Measurements from ENCODE around the gene SPATA18.

Gene SPATA18

GRCh38 chr4:52095374-52095773 is 44.3 kb downstream of the SPATA18 start:
- no peak for TF ChIP-seq SUZ12 (IDR thresholded peaks at IDR 0.05)
- no peak for TF ChIP-seq CTBP1 (IDR thresholded peaks at IDR 0.05; ENCODE audit: borderline replicate concordance)
- no peak for TF ChIP-seq L3MBTL2 (conservative IDR thresholded peaks at IDR 0.05)
- no peak for TF ChIP-seq HDGF (IDR thresholded peaks at IDR 0.05; ENCODE audit: borderline replicate concordance)
- no peak for TF ChIP-seq FOXA1 (IDR thresholded peaks at IDR 0.05)
- TF ChIP-seq SP1 (IDR thresholded peaks at IDR 0.05): no peak
- TF ChIP-seq ELF4 (IDR thresholded peaks at IDR 0.05): no peak
- no peak for TF ChIP-seq NFRKB (IDR thresholded peaks at IDR 0.05)
- no peak for TF ChIP-seq ARNT (IDR thresholded peaks at IDR 0.05)
- no peak for TF ChIP-seq TARDBP (IDR thresholded peaks at IDR 0.05)
- no peak for TF ChIP-seq BHLHE40 (IDR thresholded peaks at IDR 0.05; ENCODE audit: borderline replicate concordance)
- no peak for TF ChIP-seq FOXM1 (IDR thresholded peaks at IDR 0.05; ENCODE audit: borderline replicate concordance)
- no peak for TF ChIP-seq ZNF384 (IDR thresholded peaks at IDR 0.05)
- no peak for TF ChIP-seq FOXK2 (IDR thresholded peaks at IDR 0.05)
- no peak for TF ChIP-seq LEF1 (IDR thresholded peaks at IDR 0.05; ENCODE audit: borderline replicate concordance)
- no peak for TF ChIP-seq PKNOX1 (IDR thresholded peaks at IDR 0.05)
- DNase-seq (ENCODE audit: extremely low spot score): no peak
- POLR2A ChIA-PET: no interaction called here
- CTCF ChIA-PET: no interaction called here

- no peak for DNase-seq (ENCODE audit: extremely low spot score)
- ChIA-PET CTCF (no interaction called here), POLR2A (no interaction called here)
- TF ChIP-seq FOXA1 (IDR thresholded peaks at IDR 0.05): no peak
- no peak for TF ChIP-seq TARDBP (IDR thresholded peaks at IDR 0.05)
- TF ChIP-seq FOXM1 (IDR thresholded peaks at IDR 0.05; ENCODE audit: borderline replicate concordance): no peak
- TF ChIP-seq NFRKB (IDR thresholded peaks at IDR 0.05): no peak
- no peak for TF ChIP-seq ELF4 (IDR thresholded peaks at IDR 0.05)
- TF ChIP-seq PKNOX1 (IDR thresholded peaks at IDR 0.05): no peak
- TF ChIP-seq LEF1 (IDR thresholded peaks at IDR 0.05; ENCODE audit: borderline replicate concordance): no peak
- no peak for TF ChIP-seq SP1 (IDR thresholded peaks at IDR 0.05)
- no peak for TF ChIP-seq CTBP1 (IDR thresholded peaks at IDR 0.05; ENCODE audit: borderline replicate concordance)
- TF ChIP-seq ZNF384 (IDR thresholded peaks at IDR 0.05): no peak
- no peak for TF ChIP-seq ARNT (IDR thresholded peaks at IDR 0.05)
- TF ChIP-seq BHLHE40 (IDR thresholded peaks at IDR 0.05; ENCODE audit: borderline replicate concordance): no peak
Measured at GRCh38 chr4:52096048-52096447, 44.9 kb downstream of the SPATA18 start.

- no peak for TF ChIP-seq L3MBTL2 (conservative IDR thresholded peaks at IDR 0.05)
- CTCF ChIA-PET: no interaction called here
- POLR2A ChIA-PET: no interaction called here
- no peak for DNase-seq (ENCODE audit: extremely low spot score)
Measured at GRCh38 chr4:52098618-52099017, 47.5 kb downstream of the SPATA18 start.

- ChIA-PET CTCF (no interaction called here), POLR2A (no interaction called here)
- no peak for TF ChIP-seq SUZ12 (IDR thresholded peaks at IDR 0.05)
- no peak for TF ChIP-seq NFRKB (IDR thresholded peaks at IDR 0.05)
- TF ChIP-seq ELF4 (IDR thresholded peaks at IDR 0.05): no peak
- TF ChIP-seq CTBP1 (IDR thresholded peaks at IDR 0.05; ENCODE audit: borderline replicate concordance): no peak
- no peak for TF ChIP-seq L3MBTL2 (conservative IDR thresholded peaks at IDR 0.05)
- no peak for TF ChIP-seq LEF1 (IDR thresholded peaks at IDR 0.05; ENCODE audit: borderline replicate concordance)
- no peak for DNase-seq (ENCODE audit: extremely low spot score)
Measured at GRCh38 chr4:52099860-52100461, 48.9 kb downstream of the SPATA18 start.

- ChIA-PET CTCF (no interaction called here), POLR2A (no interaction called here)
- TF ChIP-seq SUZ12 (IDR thresholded peaks at IDR 0.05) (no peak), ZNF384 (IDR thresholded peaks at IDR 0.05) (no peak), HDGF (IDR thresholded peaks at IDR 0.05; ENCODE audit: borderline replicate concordance) (no peak), FOXA1 (IDR thresholded peaks at IDR 0.05) (no peak), FOXM1 (IDR thresholded peaks at IDR 0.05; ENCODE audit: borderline replicate concordance) (no peak), BHLHE40 (IDR thresholded peaks at IDR 0.05; ENCODE audit: borderline replicate concordance) (no peak), TARDBP (IDR thresholded peaks at IDR 0.05) (no peak), L3MBTL2 (conservative IDR thresholded peaks at IDR 0.05) (no peak), ELF4 (IDR thresholded peaks at IDR 0.05) (no peak)
- no peak for DNase-seq (ENCODE audit: extremely low spot score)
Measured at GRCh38 chr4:52102587-52102986, 51.5 kb downstream of the SPATA18 start.

GRCh38 chr4:52103319-52103718 is 52.2 kb downstream of the SPATA18 start:
- ChIA-PET POLR2A (no interaction called here), CTCF (no interaction called here)
- TF ChIP-seq HDGF (IDR thresholded peaks at IDR 0.05; ENCODE audit: borderline replicate concordance) (no peak), ARNT (IDR thresholded peaks at IDR 0.05) (no peak), ZNF384 (IDR thresholded peaks at IDR 0.05) (no peak), ELF4 (IDR thresholded peaks at IDR 0.05) (no peak), LEF1 (IDR thresholded peaks at IDR 0.05; ENCODE audit: borderline replicate concordance) (no peak), NFRKB (IDR thresholded peaks at IDR 0.05) (no peak), PKNOX1 (IDR thresholded peaks at IDR 0.05) (no peak), CTBP1 (IDR thresholded peaks at IDR 0.05; ENCODE audit: borderline replicate concordance) (no peak), FOXK2 (IDR thresholded peaks at IDR 0.05) (no peak), SP1 (IDR thresholded peaks at IDR 0.05) (no peak)
- DNase-seq (ENCODE audit: extremely low spot score): peak; percentile 26

GRCh38 chr4:52105276-52105675 is 54.2 kb downstream of the SPATA18 start:
- ChIA-PET POLR2A (no interaction called here), CTCF (interaction anchor here (0.6 kb wide), 1 partner anchor 907 kb away, joined by 3 read pairs; no protein-coding TSS in a partner anchor)
- no peak for DNase-seq (ENCODE audit: extremely low spot score)

More at GRCh38 chr4:52105276-52105675, 54.2 kb downstream of the SPATA18 start:
- no peak for TF ChIP-seq PKNOX1 (IDR thresholded peaks at IDR 0.05)
- no peak for TF ChIP-seq NFRKB (IDR thresholded peaks at IDR 0.05)
- no peak for TF ChIP-seq TARDBP (IDR thresholded peaks at IDR 0.05)
- TF ChIP-seq L3MBTL2 (conservative IDR thresholded peaks at IDR 0.05): no peak
- no peak for TF ChIP-seq ZNF384 (IDR thresholded peaks at IDR 0.05)
- TF ChIP-seq CTBP1 (IDR thresholded peaks at IDR 0.05; ENCODE audit: borderline replicate concordance): no peak
- TF ChIP-seq LEF1 (IDR thresholded peaks at IDR 0.05; ENCODE audit: borderline replicate concordance): no peak
- TF ChIP-seq BHLHE40 (IDR thresholded peaks at IDR 0.05; ENCODE audit: borderline replicate concordance): no peak
- no peak for TF ChIP-seq FOXK2 (IDR thresholded peaks at IDR 0.05)
- no peak for TF ChIP-seq FOXA1 (IDR thresholded peaks at IDR 0.05)
- TF ChIP-seq HDGF (IDR thresholded peaks at IDR 0.05; ENCODE audit: borderline replicate concordance): no peak
- no peak for TF ChIP-seq SP1 (IDR thresholded peaks at IDR 0.05)
- no peak for TF ChIP-seq ARNT (IDR thresholded peaks at IDR 0.05)
- no peak for TF ChIP-seq FOXM1 (IDR thresholded peaks at IDR 0.05; ENCODE audit: borderline replicate concordance)
- TF ChIP-seq SUZ12 (IDR thresholded peaks at IDR 0.05): no peak
- no peak for TF ChIP-seq ELF4 (IDR thresholded peaks at IDR 0.05)
